WTC11 (cell line): ENCODE results near the gene PDSS2. TPM values are rescaled to one million over a fixed set of nuclear protein-coding genes. Genes with fewer than 3 reads are reported as not detected.
"Not testable (repeated sequence)": the region's sequence is repeated elsewhere in the genome, so short reads cannot be mapped to it uniquely, and the experiment has no call there.

ENCODE experiments used
- ATAC-seq: fragments of 200-7000 bp; cut with Tn5 transposase; 2 replicates; pipeline ENCODE4 v1.10.0; 2021; ENCODE audit warnings: mild to moderate bottlenecking, moderate library complexity
- CTCF ChIA-PET: fragments of 300-600 bp; sonication (Branson Sonifier 250); formaldehyde crosslinking; loops from one replicate; lab custom pipeline; 2021; ENCODE audit warnings: antibody characterized with exemption; lab: Charles Lee
- POLR2A ChIA-PET: fragments of 350-600 bp; sonication (Branson Sonifier 250); formaldehyde crosslinking; loops from one replicate; lab custom pipeline; 2021; ENCODE audit warnings: antibody characterized with exemption; lab: Charles Lee
- DNase-seq: peaks from one replicate; pipeline ENCODE4 v3.0.0; 2021; ENCODE audit warnings: low spot score
- H3K27ac Mint-ChIP-seq: 2 replicates; pipeline ENCODE4 v1.8.0; 2021; ENCODE audit warnings: mixed read lengths
- H3K27me3 Mint-ChIP-seq: 2 replicates; pipeline ENCODE4 v1.8.0; 2021; ENCODE audit warnings: low read depth, mild to moderate bottlenecking, moderate library complexity, mixed read lengths
- H3K36me3 Mint-ChIP-seq: 2 replicates; pipeline ENCODE4 v1.8.0; 2021; ENCODE audit warnings: mixed read lengths
- H3K4me1 Mint-ChIP-seq: 2 replicates; pipeline ENCODE4 v1.8.0; 2022; ENCODE audit warnings: mixed read lengths
- H3K4me3 Mint-ChIP-seq: 2 replicates; pipeline ENCODE4 v1.8.0; 2021; ENCODE audit warnings: mild to moderate bottlenecking, moderate library complexity, mixed read lengths
- H3K9me3 Mint-ChIP-seq: 2 replicates; pipeline ENCODE4 v1.8.0; 2021; ENCODE audit warnings: mixed read lengths
- ATF2 ChIP-seq: sonication (generic); formaldehyde crosslinking; IDR thresholded peaks from 2 replicates; pipeline ENCODE4 v1.8.1; 2022; ENCODE audit warnings: low read depth, missing genetic modification reagents, borderline replicate concordance
- CBFB ChIP-seq: sonication (generic); formaldehyde crosslinking; IDR thresholded peaks from 2 replicates; pipeline ENCODE4 v1.8.1; 2022; ENCODE audit warnings: mild to moderate bottlenecking, low read depth, missing genetic modification reagents
- CREB1 ChIP-seq: sonication (generic); formaldehyde crosslinking; IDR thresholded peaks from 2 replicates; pipeline ENCODE4 v1.8.0; 2023; ENCODE audit warnings: mild to moderate bottlenecking, missing genetic modification reagents
- ESRRA ChIP-seq: sonication (generic); formaldehyde crosslinking; IDR thresholded peaks from 2 replicates; pipeline ENCODE4 v1.8.1; 2022; ENCODE audit warnings: mild to moderate bottlenecking, missing genetic modification reagents, borderline replicate concordance
- FOXP1 ChIP-seq: sonication (generic); formaldehyde crosslinking; IDR thresholded peaks from 2 replicates; pipeline ENCODE4 v1.8.0; 2022; ENCODE audit warnings: missing genetic modification reagents, mild to moderate bottlenecking, moderate library complexity, borderline replicate concordance
- IRF2 ChIP-seq: sonication (generic); formaldehyde crosslinking; IDR thresholded peaks from 2 replicates; pipeline ENCODE4 v1.8.0; 2022; ENCODE audit warnings: low read depth, missing genetic modification reagents, borderline replicate concordance
- JUN ChIP-seq: sonication (generic); formaldehyde crosslinking; IDR thresholded peaks from 2 replicates; pipeline ENCODE4 v1.8.0; 2023; ENCODE audit warnings: mild to moderate bottlenecking, missing genetic modification reagents
- MYBL2 ChIP-seq: sonication (generic); formaldehyde crosslinking; IDR thresholded peaks from 2 replicates; pipeline ENCODE4 v1.8.1; 2023; ENCODE audit warnings: mild to moderate bottlenecking, moderate library complexity, missing genetic modification reagents
- NR1H2 ChIP-seq: sonication (generic); formaldehyde crosslinking; IDR thresholded peaks from 2 replicates; pipeline ENCODE4 v1.9.0; 2021; ENCODE audit warnings: mild to moderate bottlenecking, moderate library complexity, missing genetic modification reagents
- NR2C2 ChIP-seq: sonication (generic); formaldehyde crosslinking; IDR thresholded peaks from 2 replicates; pipeline ENCODE4 v1.8.0; 2022; ENCODE audit warnings: mild to moderate bottlenecking, missing genetic modification reagents
- RELA ChIP-seq: sonication (generic); formaldehyde crosslinking; IDR thresholded peaks from 2 replicates; pipeline ENCODE4 v1.8.1; 2022; ENCODE audit warnings: missing genetic modification reagents, mild to moderate bottlenecking, borderline replicate concordance
- SOX15 ChIP-seq: fragments of 250-450 bp; sonication (Bioruptor Pico); IDR thresholded peaks from 2 replicates; pipeline ENCODE4 v1.9.0; 2021; ENCODE audit warnings: mild to moderate bottlenecking
- SP1 ChIP-seq: sonication (generic); formaldehyde crosslinking; conservative IDR thresholded peaks from 2 replicates; pipeline ENCODE4 v1.8.1; 2022; ENCODE audit warnings: missing genetic modification reagents
- TEAD4 ChIP-seq: sonication (generic); formaldehyde crosslinking; IDR thresholded peaks from 2 replicates; pipeline ENCODE4 v1.8.0; 2022; ENCODE audit warnings: mild to moderate bottlenecking, missing genetic modification reagents
- ZNF121 ChIP-seq: sonication (generic); formaldehyde crosslinking; IDR thresholded peaks from 2 replicates; pipeline ENCODE4 v1.8.0; 2023; ENCODE audit warnings: missing genetic modification reagents
- ZNF138 ChIP-seq: sonication (generic); formaldehyde crosslinking; conservative IDR thresholded peaks from 2 replicates; pipeline ENCODE4 v1.8.1; 2022; ENCODE audit warnings: mild to moderate bottlenecking, moderate library complexity, missing genetic modification reagents
- ZNF281 ChIP-seq: sonication (generic); formaldehyde crosslinking; IDR thresholded peaks from 2 replicates; pipeline ENCODE4 v1.8.0; 2023; ENCODE audit warnings: mild to moderate bottlenecking, missing genetic modification reagents
- ZNF671 ChIP-seq: fragments of 250-450 bp; sonication (Bioruptor Pico); IDR thresholded peaks from 2 replicates; pipeline ENCODE4 v1.8.0; 2021; ENCODE audit warnings: mild to moderate bottlenecking
- total RNA-seq: library from RNA; stranded (reverse); gene quantifications from 3 replicates; pipeline ENCODE4 v1.2.3, GENCODE V29; 2021
- TF ChIP-seq, protein P1 (sequence below): fragments of 250-450 bp; sonication (Bioruptor Pico); IDR thresholded peaks from 2 replicates; pipeline ENCODE4 v1.9.0; 2021; ENCODE audit warnings: moderate library complexity, mild to moderate bottlenecking, inconsistent platforms, borderline replicate concordance
- TF ChIP-seq, protein P2 (sequence below): sonication (generic); formaldehyde crosslinking; IDR thresholded peaks from 2 replicates; pipeline ENCODE4 v1.8.1; 2023; ENCODE audit warnings: mild to moderate bottlenecking, missing genetic modification reagents, borderline replicate concordance
- TF ChIP-seq, protein P3 (sequence below): sonication (generic); formaldehyde crosslinking; conservative IDR thresholded peaks from 2 replicates; pipeline ENCODE4 v1.8.1; 2022; ENCODE audit warnings: mild to moderate bottlenecking, missing genetic modification reagents

Gene PDSS2
- total RNA-seq, 1 experiment from 2014 or later = 18.3 TPM

DNA sequence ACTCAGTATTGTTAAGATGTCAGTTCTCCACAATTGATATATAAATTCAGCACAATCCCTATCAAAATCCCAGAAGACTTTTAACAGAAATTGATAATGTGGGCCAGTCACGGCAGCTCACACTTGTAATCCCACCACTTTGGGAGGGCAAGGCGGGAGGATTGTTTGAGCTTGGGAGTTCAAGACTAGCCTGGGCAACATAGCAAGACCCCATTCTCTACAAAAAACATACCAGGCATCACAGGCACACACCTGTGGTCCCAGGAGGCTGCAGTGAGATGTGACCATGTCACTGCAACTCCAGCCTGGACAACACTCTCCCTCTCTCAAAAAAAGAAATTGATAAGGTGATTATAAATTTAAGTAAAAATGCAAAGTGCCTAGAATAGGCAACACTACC is 90.9 kb downstream of the PDSS2 start:
- ATAC-seq = no peak
- H3K4me3 Mint-ChIP-seq = no peak overlapping the region

DNA sequence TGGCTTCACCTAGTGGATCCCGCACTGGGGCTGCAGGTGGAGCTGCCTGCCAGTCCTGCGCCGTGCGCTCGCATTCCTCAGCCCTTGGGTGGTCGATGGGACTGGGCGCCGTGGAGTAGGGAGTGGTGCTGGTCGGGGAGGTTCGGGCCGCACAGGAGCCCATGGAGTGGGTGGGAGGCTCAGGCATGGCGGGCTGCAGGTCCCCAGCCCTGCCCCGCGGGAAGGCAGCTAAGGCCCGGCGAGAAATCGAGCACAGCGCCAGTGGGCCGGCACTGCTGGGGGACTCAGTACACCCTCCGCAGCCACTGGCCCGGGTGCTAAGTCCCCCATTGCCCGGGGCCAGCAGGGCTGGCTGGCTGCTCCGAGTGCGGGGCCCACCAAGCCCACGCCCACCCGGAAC is 95.2 kb downstream of the PDSS2 start:
- POLR2A ChIA-PET, H3K27ac Mint-ChIP-seq, H3K4me3 Mint-ChIP-seq, H3K27me3 Mint-ChIP-seq, DNase-seq, H3K9me3 Mint-ChIP-seq, ATAC-seq: not testable (repeated sequence)
- Mint-ChIP-seq H3K4me1 (peaks cover 11% of the 10 kb centered on the region), H3K36me3 (peaks cover 14% of the 10 kb centered on the region)
- CTCF ChIA-PET = interaction anchor here (1.7 to 2.4 kb wide), 2 partner anchors 46 to 330 kb away, joined by 3 to 8 read pairs; no protein-coding TSS in a partner anchor

More for the DNA sequence above, 90.9 kb downstream of the PDSS2 start:
- H3K36me3 Mint-ChIP-seq = peaks cover 6% of the 10 kb centered on the region
- TF ChIP-seq NR2C2 (CRISPR knock-in tag) = no peak
- no peak for TF ChIP-seq ATF2 (CRISPR knock-in tag)
- peak; percentile 91 for TF ChIP-seq ZNF121
- TF ChIP-seq, all 79 proteins: peak for 1
- ChIA-PET POLR2A (no interaction called here), CTCF (no interaction called here)
- H3K27ac Mint-ChIP-seq = no peak overlapping the region
- no peaks in the 10 kb centered on the region for H3K27me3 Mint-ChIP-seq
- no peaks in the 10 kb centered on the region for H3K4me1 Mint-ChIP-seq
- no peak for DNase-seq
- H3K9me3 Mint-ChIP-seq = peaks cover 5% of the 10 kb centered on the region

GRCh38 chr6:107361753-107362604 is 97.4 kb downstream of the PDSS2 start:
- Mint-ChIP-seq H3K27ac (peak overlapping the region; percentile 63), H3K9me3 (peaks cover 7% of the 10 kb centered on the region), H3K4me3 (no peak overlapping the region), H3K27me3 (no peaks in the 10 kb centered on the region), H3K36me3 (peaks cover 14% of the 10 kb centered on the region), H3K4me1 (peaks cover 11% of the 10 kb centered on the region)
- TF ChIP-seq ZNF671 = no peak
- no peak for TF ChIP-seq ESRRA (CRISPR knock-in tag)
- TF ChIP-seq ZNF281 (CRISPR knock-in tag) = no peak
- TF ChIP-seq NR1H2 (CRISPR knock-in tag) = no peak
- TF ChIP-seq JUN (CRISPR knock-in tag) = no peak
- TF ChIP-seq, protein P1, sequence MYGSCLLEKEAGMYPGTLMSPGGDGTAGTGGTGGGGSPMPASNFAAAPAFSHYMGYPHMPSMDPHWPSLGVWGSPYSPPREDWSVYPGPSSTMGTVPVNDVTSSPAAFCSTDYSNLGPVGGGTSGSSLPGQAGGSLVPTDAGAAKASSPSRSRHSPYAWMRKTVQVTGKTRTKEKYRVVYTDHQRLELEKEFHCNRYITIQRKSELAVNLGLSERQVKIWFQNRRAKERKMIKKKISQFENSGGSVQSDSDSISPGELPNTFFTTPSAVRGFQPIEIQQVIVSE (CRISPR knock-in tag) = no peak
- no peak for TF ChIP-seq ZNF138 (CRISPR knock-in tag)
- TF ChIP-seq, protein P2, sequence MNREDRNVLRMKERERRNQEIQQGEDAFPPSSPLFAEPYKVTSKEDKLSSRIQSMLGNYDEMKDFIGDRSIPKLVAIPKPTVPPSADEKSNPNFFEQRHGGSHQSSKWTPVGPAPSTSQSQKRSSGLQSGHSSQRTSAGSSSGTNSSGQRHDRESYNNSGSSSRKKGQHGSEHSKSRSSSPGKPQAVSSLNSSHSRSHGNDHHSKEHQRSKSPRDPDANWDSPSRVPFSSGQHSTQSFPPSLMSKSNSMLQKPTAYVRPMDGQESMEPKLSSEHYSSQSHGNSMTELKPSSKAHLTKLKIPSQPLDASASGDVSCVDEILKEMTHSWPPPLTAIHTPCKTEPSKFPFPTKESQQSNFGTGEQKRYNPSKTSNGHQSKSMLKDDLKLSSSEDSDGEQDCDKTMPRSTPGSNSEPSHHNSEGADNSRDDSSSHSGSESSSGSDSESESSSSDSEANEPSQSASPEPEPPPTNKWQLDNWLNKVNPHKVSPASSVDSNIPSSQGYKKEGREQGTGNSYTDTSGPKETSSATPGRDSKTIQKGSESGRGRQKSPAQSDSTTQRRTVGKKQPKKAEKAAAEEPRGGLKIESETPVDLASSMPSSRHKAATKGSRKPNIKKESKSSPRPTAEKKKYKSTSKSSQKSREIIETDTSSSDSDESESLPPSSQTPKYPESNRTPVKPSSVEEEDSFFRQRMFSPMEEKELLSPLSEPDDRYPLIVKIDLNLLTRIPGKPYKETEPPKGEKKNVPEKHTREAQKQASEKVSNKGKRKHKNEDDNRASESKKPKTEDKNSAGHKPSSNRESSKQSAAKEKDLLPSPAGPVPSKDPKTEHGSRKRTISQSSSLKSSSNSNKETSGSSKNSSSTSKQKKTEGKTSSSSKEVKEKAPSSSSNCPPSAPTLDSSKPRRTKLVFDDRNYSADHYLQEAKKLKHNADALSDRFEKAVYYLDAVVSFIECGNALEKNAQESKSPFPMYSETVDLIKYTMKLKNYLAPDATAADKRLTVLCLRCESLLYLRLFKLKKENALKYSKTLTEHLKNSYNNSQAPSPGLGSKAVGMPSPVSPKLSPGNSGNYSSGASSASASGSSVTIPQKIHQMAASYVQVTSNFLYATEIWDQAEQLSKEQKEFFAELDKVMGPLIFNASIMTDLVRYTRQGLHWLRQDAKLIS = no peak
- no peak for TF ChIP-seq SP1 (CRISPR knock-in tag)
- TF ChIP-seq, protein P3, sequence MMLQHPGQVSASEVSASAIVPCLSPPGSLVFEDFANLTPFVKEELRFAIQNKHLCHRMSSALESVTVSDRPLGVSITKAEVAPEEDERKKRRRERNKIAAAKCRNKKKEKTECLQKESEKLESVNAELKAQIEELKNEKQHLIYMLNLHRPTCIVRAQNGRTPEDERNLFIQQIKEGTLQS (CRISPR knock-in tag) = no peak
- TF ChIP-seq CBFB (CRISPR knock-in tag) = no peak
- no peak for TF ChIP-seq TEAD4 (CRISPR knock-in tag)
- no peak for TF ChIP-seq CREB1 (CRISPR knock-in tag)
- TF ChIP-seq RELA = no peak
- TF ChIP-seq IRF2 (CRISPR knock-in tag) = no peak
- no peak for TF ChIP-seq MYBL2 (CRISPR knock-in tag)
- TF ChIP-seq FOXP1 (CRISPR knock-in tag) = no peak
- no peak for TF ChIP-seq SOX15
- ChIA-PET POLR2A (no interaction called here), CTCF (interaction anchor here (1.1 to 2.4 kb wide), 2 partner anchors 44 to 97 kb away, joined by 3 to 8 read pairs; partner anchors contain the start of gene PDSS2)
- no peak for DNase-seq
- peak; percentile 86 for ATAC-seq
